ENCODE results near the gene AFF3.

DNA sequence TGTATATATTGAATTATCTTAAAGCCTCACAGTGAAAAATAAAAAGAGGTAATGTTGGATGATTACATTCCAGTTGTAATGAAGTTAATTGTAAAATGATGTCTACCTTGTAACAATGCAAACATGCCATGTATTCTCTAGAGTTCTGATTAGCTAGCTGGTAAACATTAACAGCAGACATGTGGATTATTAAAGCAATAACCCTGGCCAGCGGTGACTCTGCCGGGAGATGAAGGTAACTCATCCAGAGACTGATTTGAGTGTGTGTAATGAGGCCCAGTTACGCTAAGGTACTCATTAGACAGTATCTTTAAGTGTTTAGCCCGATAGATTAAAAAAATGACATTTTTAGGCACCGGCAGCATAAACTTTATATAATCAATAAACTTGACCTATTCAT lies 573.0 kb downstream of the AFF3 start:
- TF ChIP-seq, protein P1, sequence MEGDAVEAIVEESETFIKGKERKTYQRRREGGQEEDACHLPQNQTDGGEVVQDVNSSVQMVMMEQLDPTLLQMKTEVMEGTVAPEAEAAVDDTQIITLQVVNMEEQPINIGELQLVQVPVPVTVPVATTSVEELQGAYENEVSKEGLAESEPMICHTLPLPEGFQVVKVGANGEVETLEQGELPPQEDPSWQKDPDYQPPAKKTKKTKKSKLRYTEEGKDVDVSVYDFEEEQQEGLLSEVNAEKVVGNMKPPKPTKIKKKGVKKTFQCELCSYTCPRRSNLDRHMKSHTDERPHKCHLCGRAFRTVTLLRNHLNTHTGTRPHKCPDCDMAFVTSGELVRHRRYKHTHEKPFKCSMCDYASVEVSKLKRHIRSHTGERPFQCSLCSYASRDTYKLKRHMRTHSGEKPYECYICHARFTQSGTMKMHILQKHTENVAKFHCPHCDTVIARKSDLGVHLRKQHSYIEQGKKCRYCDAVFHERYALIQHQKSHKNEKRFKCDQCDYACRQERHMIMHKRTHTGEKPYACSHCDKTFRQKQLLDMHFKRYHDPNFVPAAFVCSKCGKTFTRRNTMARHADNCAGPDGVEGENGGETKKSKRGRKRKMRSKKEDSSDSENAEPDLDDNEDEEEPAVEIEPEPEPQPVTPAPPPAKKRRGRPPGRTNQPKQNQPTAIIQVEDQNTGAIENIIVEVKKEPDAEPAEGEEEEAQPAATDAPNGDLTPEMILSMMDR (IDR thresholded peaks at IDR 0.05; ENCODE audit: low read depth, low read length, missing input control), result no peak
- TF ChIP-seq YY1 (IDR thresholded peaks at IDR 0.05), result no peak
- TF ChIP-seq TAF1 (conservative IDR thresholded peaks at IDR 0.05), result no peak
- no peak for TF ChIP-seq SP1 (IDR thresholded peaks at IDR 0.05)
- TF ChIP-seq, protein P2, sequence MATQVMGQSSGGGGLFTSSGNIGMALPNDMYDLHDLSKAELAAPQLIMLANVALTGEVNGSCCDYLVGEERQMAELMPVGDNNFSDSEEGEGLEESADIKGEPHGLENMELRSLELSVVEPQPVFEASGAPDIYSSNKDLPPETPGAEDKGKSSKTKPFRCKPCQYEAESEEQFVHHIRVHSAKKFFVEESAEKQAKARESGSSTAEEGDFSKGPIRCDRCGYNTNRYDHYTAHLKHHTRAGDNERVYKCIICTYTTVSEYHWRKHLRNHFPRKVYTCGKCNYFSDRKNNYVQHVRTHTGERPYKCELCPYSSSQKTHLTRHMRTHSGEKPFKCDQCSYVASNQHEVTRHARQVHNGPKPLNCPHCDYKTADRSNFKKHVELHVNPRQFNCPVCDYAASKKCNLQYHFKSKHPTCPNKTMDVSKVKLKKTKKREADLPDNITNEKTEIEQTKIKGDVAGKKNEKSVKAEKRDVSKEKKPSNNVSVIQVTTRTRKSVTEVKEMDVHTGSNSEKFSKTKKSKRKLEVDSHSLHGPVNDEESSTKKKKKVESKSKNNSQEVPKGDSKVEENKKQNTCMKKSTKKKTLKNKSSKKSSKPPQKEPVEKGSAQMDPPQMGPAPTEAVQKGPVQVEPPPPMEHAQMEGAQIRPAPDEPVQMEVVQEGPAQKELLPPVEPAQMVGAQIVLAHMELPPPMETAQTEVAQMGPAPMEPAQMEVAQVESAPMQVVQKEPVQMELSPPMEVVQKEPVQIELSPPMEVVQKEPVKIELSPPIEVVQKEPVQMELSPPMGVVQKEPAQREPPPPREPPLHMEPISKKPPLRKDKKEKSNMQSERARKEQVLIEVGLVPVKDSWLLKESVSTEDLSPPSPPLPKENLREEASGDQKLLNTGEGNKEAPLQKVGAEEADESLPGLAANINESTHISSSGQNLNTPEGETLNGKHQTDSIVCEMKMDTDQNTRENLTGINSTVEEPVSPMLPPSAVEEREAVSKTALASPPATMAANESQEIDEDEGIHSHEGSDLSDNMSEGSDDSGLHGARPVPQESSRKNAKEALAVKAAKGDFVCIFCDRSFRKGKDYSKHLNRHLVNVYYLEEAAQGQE (IDR thresholded peaks at IDR 0.05), result no peak
- no peak for TF ChIP-seq EGR1 (IDR thresholded peaks at IDR 0.05; ENCODE audit: low read depth in 2 of 2)
- TF ChIP-seq FOXA1 (IDR thresholded peaks at IDR 0.05), result no peak
- TF ChIP-seq RXRA (IDR thresholded peaks at IDR 0.05), result no peak
- TF ChIP-seq, protein P3, sequence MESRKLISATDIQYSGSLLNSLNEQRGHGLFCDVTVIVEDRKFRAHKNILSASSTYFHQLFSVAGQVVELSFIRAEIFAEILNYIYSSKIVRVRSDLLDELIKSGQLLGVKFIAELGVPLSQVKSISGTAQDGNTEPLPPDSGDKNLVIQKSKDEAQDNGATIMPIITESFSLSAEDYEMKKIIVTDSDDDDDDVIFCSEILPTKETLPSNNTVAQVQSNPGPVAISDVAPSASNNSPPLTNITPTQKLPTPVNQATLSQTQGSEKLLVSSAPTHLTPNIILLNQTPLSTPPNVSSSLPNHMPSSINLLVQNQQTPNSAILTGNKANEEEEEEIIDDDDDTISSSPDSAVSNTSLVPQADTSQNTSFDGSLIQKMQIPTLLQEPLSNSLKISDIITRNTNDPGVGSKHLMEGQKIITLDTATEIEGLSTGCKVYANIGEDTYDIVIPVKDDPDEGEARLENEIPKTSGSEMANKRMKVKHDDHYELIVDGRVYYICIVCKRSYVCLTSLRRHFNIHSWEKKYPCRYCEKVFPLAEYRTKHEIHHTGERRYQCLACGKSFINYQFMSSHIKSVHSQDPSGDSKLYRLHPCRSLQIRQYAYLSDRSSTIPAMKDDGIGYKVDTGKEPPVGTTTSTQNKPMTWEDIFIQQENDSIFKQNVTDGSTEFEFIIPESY (IDR thresholded peaks at IDR 0.05), result no peak
- TF ChIP-seq RAD21 (IDR thresholded peaks at IDR 0.05), result no peak
- no peak for TF ChIP-seq NR2F2 (IDR thresholded peaks at IDR 0.05)
- TF ChIP-seq, protein P4, sequence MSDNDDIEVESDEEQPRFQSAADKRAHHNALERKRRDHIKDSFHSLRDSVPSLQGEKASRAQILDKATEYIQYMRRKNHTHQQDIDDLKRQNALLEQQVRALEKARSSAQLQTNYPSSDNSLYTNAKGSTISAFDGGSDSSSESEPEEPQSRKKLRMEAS (IDR thresholded peaks at IDR 0.05), result no peak
- TF ChIP-seq JUND (IDR thresholded peaks at IDR 0.05), result no peak

All from liver (tissue), 3 donors.